GM19463 (cell line): ENCODE measurements around the gene RPH3AL.

ENCODE experiments used
- ATAC-seq: cut with Tn5 transposase; IDR thresholded peaks from one replicate; pipeline ENCODE4 v1.9.1; 2021; ENCODE audit warnings: mild to moderate bottlenecking, moderate library complexity; ENCODE audit not compliant: unreplicated experiment

The RPH3AL gene

DNA sequence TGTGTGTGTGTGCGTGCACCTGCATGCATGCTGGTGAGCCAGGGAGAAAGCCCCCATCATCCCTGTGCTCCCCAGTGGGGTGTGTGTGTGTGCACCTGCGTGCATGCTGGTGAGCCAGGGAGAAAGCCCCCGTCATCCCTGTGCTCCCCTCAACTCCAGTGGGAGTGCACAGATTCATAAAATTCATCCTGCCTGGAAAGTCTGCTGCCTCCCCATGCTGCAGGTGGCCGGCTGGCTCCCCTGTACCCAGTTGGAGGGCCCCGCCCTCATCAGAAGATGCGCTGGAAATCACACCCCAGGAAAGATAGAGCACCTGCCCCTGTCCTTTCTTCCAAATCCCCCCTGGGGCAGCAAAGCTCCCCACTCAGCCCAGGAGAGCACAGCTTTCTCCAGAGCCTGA, 86.4 kb downstream of the RPH3AL start:
- no peak for ATAC-seq

DNA sequence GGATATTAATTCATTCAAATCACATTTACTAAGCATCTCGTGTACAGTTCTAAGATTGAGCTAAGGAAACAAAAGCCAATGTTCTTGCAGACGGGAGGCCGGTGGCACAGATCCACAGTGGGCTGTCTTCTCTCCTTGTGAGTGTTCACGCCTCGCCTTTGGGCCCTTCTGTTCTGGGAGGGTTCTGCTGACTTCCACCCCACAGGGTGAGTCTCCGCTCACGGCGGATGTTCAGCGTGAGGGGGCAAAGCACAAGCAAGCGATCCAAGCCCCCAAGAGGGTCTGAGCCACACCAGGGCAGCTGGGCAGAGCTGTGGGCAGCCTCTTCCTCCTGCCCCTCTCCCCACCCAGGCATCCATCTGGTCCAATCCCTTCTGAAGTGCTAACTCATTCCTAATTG, 86.9 kb downstream of the RPH3AL start:
- ATAC-seq, result no peak

DNA sequence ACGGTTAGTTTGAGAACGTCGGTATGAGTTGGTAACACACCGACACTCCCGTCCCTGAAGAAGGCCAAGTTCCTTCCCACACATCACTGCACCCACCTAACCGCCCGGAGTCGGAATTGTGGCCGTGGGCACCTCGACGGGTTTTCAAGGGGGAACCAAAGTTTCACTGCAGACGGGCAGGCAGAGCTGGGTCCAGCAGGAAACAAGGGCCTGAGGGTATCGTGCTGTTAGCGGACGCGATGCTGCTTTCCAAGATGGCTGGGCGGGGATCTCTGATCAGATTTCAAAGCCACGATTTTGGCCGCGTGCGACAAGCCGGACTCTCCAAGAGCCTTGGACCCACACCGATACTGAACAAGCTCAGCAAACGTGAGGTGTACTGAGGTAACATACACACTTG, 88.8 kb downstream of the RPH3AL start:
- no peak for ATAC-seq

DNA sequence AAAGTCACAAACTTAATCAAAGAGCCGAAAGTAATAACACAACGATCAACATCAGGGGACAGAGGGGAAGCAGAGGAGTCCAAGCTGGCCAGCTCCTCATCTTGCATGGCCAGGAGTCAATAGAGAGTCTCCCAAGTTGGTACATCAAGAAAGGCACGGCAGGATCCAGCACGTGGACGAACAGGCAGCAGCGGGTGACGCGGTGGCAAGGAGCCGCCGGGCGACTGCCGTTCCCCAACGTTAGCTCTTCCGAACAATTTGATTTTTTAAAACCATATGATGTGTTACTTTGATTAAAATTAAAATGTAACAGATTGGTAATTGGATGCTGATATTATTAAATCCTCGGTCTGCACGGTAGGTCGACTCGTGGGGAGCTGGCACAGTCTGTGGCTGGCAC, 89.3 kb downstream of the RPH3AL start:
- no peak for ATAC-seq

DNA sequence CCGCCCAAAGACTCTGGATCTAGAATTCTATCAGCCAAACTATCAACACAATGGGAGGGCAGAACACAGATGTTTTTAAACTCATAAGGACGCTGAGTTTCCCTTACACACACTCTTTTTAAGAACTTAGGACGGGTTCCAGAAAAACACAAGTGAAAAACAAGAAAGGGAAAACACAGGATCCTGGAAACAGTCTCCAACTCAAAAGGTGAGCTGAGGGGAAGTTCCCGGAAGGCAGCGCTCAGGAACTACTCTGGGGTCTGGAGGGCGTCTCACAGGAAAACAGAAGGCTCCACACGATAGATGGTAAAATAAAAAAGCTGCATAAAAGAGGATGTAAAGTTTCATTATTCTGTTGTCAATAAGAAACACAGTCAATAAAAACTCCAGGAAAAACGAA, 91.0 kb downstream of the RPH3AL start:
- no peak for ATAC-seq

DNA sequence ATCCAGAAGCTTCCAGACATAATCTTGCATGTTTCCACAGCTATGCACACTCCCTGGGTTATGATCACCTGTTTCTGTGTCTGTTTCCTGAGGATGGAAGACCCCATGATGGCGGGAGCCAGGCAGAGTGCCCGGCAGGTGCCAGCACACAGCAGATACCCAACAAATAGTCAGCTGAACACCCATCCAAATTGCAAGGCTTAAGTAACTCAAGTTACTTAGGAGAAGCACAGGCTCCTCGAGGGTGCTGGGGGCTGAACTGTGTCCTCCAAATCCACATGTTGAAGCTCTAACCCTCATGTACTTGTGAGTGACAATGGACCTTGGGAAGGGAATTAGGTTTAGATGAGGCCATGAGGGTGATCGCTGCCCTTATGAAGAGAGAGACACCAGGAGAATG, 91.7 kb downstream of the RPH3AL start:
- no peak for ATAC-seq

DNA sequence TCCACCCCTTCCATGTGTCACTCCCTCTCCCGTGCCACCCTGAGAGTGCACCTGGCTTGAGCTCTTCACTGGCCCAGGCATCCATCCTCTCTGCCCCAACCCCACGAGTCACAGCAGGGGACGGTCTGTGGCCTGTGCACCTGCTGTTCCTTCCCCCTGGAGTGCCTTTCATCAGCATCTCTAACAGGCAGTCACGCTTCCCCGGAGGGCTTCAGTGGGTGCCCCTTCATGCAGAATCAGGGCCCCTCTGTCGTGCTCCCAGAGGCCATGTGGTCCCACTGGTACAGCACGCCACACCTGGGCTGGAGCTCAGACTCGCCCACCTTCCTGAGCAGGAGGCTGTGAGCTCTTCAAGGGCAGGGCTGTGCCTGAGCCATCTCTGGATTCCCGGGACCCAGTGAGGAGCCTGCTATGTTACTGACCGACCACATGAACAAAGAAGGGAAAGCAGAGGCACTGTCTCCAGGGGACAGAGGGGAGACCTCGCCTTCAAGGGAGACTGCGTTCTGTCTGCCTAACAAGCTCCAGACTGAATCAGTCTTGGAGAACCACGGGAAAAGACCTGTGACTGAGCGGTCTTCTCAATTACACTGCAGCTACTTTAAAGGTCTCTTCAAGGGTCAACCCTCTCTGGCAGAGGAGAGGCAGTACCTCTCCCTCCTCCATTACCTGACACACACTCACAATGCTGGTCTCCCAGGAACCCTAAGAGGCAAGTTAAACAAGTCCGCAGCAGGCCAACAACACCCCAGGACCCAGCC, 92.4 kb downstream of the RPH3AL start:
- ATAC-seq, result no peak

DNA sequence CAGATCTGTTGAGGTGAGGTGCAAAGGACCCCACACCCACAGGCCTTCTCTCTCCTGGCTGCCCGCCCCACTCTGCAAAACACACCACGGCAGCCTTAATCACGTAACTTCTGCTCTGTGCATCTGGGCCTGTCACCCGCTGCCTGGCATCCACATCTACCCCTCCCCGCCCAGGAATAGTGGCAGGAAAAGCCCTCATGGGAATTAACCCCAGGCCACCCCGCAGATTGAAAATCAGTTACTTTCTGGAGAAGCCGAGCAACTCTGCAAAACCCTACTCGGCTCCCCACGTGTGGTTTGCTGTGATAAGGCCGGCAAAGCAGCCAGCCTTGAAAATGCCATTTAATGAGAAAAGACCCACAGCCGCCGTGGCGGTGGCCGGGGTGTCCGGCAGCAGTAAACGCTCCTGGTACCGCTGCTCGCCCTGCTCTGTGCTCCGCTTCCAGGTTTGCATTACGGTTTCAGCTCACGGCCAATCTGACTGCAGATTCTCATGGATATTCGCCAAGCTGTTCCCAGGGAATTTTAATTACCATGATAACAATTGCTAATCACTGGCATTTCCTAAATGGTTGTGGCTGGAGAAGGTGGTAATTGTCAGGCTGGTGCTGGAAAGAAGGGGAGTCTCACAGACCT, 93.1 kb downstream of the RPH3AL start:
- no peak for ATAC-seq

DNA sequence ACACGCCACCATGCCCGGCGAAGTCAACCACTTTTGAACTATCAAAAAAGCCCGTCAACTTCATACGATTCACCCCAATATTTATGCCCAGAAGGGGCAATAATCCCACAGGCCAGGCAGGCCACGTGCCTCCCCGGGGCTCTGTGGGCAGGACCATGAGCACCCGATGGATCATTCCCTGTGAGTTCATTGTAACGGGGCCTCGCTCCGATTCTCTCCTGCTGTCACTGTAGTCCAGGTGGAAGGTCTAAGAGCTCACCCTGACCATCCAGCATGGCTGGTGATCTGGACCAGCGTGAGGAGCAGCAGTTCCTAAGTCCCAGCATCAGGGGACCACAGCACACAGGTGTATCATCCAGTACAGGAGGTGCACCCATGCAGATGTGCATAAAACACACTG, 93.7 kb downstream of the RPH3AL start:
- no peak for ATAC-seq

DNA sequence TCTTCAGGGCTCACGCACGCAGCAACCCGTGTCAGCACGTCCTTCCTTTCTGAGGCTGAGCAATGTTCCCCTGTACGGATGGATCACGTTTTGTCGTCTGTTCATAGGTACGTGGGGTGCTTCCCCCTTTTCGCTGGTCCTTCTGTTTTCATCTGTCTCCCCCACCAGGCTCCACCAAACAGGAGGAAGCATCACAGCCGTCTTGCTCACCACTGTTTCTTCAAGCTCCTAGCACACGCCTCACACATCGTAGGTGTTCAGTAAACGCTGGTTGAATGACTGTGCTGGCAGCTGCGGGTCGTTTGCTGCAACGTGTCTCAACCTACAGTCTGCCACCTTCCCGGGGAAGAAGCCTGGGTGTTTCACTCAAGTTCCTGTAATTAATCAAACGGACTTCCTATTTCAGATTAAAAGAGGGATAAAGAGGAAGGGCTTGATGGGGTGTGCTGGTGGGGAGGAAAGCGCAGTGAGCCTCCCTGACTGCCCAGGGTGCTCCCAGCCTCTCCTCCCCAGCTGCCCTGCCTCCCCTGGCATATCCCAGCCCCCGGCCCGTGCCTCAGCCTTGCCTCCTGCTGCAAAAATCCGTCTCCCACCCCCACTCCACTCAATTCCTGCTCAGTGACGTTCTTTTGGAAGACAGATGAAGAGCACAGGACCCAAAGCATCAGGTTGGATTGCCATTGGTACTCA, 94.4 kb downstream of the RPH3AL start:
- ATAC-seq, result no peak

DNA sequence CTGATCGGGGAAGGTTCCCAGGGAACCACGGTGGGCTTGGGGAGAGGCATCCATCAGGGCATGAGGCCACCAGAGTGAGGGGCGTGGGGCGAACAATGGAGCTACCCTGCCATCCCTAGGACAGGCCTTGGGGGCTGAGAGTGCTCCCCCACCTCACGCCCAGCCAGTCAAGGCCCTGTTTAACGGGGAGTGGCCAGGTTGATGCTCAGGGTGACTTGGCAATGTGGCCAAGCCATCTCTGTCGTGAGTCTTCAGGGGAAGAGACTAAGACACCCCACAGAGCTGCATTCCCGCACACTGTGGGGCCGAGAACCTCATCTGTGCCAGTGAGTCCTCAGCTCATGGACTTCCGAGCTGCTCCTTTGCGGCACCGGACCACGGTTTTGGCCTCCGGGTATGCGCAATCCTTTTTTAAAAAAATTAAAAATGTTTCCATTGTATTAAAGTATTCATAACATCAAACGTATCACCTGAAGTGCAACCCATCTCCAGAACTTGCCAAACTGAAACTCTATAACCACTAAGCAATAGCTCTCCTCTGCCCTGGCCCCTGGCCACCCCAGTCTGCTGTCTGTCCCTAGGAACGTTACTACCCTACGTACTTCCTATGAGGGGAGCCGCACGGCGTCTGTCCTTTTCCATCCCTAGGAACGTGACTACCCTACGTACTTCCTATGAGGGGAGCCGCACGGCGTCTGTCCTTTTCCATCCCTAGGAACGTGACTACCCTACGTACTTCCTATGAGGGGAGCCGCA, 99.3 kb downstream of the RPH3AL start:
- no peak for ATAC-seq

DNA sequence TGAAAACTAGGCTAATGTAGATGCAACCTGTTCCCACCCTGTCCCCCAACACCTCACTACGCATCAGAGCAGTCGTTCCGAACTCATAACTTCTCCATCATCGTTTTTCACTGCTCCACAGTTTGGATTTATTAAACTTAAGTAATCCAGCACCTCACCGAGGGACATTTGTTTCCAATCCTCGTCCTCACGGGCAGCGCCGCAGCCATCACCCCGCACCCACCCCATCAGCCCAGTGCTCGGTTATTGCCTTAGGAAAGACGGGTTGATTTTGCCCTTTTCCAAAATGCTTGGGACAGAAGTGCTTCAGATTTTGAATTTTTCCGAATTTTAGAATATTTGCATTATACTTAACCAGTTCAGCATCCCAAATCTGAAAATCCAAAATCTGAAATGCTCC, 100.2 kb downstream of the RPH3AL start:
- ATAC-seq, result no peak

DNA sequence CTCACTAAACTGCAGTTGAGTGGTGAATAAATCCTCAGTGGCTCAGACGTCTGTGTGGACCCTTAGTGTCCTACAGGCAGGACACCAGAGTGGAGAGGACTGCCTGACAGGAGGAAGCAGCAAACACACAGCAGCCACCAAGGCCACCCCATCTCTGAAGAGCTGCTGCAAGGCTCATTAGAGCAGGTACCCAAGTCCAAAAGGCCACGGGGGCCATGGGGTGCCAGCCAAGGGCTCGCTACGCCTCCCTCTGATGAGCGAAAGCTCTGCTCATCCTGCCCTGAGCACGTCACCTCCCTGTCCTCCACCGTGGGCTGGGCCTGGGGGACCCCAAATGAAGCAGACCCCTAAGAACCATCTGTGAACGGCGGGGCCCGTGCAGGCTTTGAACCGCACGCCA, 101.1 kb downstream of the RPH3AL start:
- ATAC-seq, result no peak

DNA sequence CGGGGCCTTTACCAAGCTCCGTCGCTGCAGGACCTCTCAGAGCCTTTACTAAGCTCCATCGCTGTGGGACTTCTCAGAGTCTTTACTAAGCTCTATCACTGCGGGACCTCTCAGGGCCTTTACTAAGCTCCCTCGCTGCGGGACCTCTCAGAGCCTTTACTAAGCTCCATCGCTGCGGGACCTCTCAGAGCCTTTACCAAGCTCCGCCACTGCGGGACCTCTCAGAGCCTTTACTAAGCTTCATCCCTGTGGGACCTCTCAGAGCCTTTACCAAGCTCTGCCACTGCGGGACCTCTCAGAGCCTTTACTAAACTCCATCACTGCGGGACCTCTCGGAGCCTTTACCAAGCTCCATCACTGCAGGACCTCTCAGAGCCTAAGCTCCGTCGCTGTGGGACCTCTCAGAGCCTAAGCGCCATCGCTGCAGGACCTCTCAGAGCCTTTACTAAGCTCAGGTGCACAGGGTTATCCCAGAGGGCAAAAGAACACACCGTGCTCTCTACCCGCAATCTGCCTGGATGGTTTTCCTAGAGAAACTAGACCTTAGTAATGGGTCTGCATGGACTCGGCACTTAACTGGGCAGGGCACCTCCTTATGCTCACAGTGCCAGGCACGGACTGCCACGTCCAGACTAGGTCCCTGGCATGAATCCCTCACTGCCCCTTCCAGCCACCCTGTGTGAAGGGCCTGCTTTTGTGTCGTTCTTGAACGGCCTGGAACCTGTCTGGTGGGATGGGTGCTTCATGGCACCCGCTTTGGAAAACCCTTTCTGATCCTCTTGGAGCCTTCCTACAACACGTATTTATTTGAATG, 101.9 kb downstream of the RPH3AL start:
- no peak for ATAC-seq

DNA sequence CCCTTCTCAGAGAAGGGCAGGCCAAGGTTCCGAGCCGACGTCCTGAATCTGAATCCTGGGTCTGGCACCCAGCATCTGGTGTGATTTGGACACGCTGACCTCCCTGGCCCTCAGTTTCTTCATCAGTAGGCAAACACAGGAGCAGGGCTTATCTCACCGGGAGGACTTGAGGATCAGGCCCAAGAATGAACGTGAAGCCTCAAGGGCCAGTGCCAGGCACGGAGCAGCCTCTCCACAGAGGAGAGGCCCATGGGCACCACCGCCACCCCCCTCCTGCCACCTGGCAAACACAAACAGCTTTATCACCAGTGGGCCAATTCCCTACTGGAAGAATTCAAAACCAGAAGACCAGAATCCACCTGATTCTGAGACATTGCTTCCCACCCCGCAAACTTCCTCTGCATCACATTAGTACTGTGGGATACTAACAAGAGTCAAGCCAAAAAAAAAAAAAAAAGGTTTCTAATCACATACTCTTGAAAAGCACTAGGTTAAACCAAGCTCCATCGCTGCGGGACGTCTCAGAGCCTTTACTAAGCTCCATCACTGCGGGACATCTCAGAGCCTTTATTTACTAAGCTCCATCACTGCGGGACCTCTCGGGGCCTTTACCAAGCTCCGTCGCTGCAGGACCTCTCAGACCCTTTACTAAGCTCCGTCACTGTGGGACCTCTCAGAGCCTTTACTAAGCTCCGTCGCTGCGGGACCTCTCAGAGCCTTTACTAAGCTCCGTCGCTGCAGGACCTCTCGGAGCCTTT, 103.2 kb downstream of the RPH3AL start:
- ATAC-seq, result no peak

DNA sequence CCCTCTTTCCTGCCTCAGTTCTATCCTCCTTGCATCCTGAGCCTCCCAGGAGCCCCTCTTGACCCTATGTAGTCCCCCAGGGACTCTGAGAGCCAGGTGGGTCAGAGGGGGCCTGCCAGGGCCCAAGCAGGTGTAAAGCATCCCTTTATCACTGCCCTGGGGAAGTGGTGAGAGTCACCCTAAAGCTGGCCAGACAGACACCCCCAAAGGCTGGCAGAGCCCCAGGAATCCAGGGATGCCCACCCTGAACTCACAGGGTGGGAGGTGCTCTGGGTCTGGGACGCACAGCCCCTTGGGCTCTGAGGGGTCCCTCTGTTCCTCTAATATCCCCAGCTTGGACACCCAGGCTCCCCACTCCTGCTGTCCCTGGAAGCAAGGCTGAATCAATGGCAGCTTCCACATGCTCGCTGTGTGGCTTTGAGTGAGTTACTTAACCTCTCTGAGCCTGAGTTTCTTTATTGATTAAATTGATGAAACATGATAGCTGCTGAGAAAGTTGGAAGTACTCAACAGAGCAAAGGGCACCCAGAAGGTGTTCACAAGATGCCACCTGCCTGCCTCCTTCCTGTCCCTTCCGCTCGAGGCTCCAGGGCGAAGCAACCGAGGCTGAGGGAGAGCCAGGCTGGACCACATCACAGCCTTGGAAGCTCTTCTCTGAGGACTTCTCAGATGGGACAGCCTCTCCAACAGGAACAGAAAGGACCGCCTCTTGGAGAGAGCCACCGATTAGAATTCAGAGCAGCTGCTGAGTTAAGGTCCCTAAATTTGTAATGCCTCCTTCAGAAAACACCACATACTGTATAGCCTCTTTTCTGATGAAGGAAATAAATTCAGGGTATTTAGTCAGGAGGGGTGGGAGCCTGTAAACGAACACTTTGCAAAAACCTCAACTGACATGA, 104.0 kb downstream of the RPH3AL start:
- ATAC-seq, result no peak

DNA sequence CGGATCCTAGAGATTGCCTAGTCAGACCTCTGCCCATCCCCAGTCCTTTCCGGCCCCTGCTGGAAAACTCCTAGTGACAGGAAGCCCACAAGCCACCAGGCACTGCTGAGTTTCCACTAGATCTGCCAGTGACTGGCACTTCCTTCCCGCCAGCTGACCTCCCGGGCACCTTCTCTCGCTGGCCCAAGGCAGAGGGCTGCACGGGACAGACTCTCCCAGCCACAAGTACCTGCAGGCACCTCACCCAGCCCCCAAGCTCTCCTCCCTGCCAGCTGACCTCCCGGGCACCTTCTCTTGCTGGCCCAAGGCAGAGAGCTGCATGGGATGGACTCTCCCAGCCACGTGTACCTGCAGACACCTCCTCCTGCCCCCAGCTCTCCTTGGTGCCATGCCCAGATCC, 104.8 kb downstream of the RPH3AL start:
- no peak for ATAC-seq

DNA sequence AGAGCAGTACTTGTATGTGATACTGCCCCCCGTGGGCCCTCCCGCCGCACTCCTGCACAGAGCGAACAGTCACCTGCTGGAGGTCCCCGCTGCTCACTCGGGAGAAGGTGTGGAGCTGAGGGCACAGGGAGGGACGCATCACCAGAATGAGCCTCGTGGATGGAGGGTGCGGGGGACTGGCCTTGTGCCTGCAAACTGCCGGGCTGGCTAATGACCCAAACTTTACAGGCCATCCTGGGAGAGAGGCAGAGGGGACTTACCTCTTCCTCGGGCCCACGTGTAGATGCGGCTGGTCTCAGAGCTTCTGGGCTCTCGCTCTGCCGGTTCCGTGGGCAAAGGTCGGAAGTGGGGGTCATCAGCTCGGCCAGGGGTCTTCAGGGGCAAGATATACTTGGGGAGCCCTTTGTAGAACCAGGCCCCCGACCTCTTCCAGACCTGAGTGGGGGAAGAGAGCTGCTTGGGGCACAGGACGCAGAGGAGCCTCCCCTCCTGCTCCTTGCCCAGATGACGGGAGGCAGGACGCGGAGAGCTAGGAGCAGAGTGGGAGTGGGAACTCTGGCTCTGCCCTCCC, 105.7 kb downstream of the RPH3AL start:
- ATAC-seq, result no peak

DNA sequence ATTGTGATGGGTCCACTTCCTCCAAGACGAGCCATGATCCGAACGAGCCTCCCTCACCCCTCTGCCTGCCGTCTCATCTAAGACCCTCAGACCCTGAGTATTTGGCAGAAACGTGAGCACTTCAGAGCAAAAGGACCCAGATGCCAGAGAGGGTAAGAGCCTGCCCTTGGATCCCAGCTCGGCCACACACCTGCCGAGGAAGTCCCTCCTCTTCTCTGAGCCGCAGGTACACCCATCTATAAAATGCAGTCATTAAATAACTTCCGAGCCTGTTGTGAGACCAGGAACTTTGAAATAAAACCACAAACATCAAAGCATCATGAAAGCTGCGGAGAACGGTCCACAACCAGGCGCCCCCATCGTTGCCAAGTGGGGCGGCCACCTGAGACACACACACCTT, 106.4 kb downstream of the RPH3AL start:
- ATAC-seq, result no peak
